Astrocyte (in vitro differentiated cells and primary cell): ENCODE data around the gene DLGAP1. TPM values are rescaled to one million over a fixed set of nuclear protein-coding genes. Genes with fewer than 3 reads are reported as not detected.
A peak's percentile ranks its signal among the peaks of the same experiment; 100 is the strongest.

Source experiments
- DNase-seq: peaks from one replicate; pipeline ENCODE4 v3.0.0-alpha.2; 2010; ENCODE audit warnings: low read depth
- FAIRE-seq: peaks from 2 replicates; lab custom pipeline; 2011; peaks lifted over from hg19 to GRCh38; lab: Jason Lieb, UNC
- H2AFZ ChIP-seq: 2 replicates; pipeline ENCODE4 v1.6.0; 2012; ENCODE audit warnings: low read depth, low read length, inconsistent platforms
- H3K27ac ChIP-seq: 2 replicates; pipeline ENCODE4 v1.5.1; 2011; ENCODE audit warnings: low read depth, low read length, inconsistent platforms
- H3K27me3 ChIP-seq: 2 replicates; pipeline ENCODE4 v1.6.0; 2011; ENCODE audit warnings: low read length, inconsistent platforms; ENCODE audit not compliant: insufficient read depth
- H3K36me3 ChIP-seq: 2 replicates; pipeline ENCODE4 v1.5.1; 2011; ENCODE audit warnings: low read length, inconsistent platforms; ENCODE audit not compliant: insufficient read depth
- H3K4me1 ChIP-seq: 2 replicates; pipeline ENCODE4 v1.5.1; 2011; ENCODE audit warnings: low read length, inconsistent platforms; ENCODE audit not compliant: insufficient read depth
- H3K4me2 ChIP-seq: 2 replicates; pipeline ENCODE4 v1.6.0; 2012; ENCODE audit warnings: low read length, inconsistent platforms
- H3K4me3 ChIP-seq: 2 replicates; pipeline ENCODE4 v1.5.1; 2011; ENCODE audit warnings: low read depth, mild to moderate bottlenecking, low read length, inconsistent platforms; ENCODE audit not compliant: insufficient read depth
- H3K79me2 ChIP-seq: 2 replicates; pipeline ENCODE4 v1.6.0; 2012; ENCODE audit warnings: mild to moderate bottlenecking, low read length, inconsistent platforms; ENCODE audit not compliant: insufficient read depth
- H3K9ac ChIP-seq: 2 replicates; pipeline ENCODE4 v1.6.0; 2012; ENCODE audit warnings: mild to moderate bottlenecking, low read length, inconsistent platforms
- H3K9me3 ChIP-seq: 2 replicates; pipeline ENCODE4 v1.5.1; 2012; ENCODE audit warnings: low read depth, mild to moderate bottlenecking, low read length, inconsistent platforms; ENCODE audit not compliant: insufficient read depth
- H4K20me1 ChIP-seq: 2 replicates; pipeline ENCODE4 v1.6.0; 2012; ENCODE audit warnings: low read length, inconsistent platforms; ENCODE audit not compliant: insufficient read depth
- H3K27ac Mint-ChIP-seq: one replicate; pipeline ENCODE4 v1.8.0; 2021; ENCODE audit warnings: mild to moderate bottlenecking, mixed read lengths; ENCODE audit not compliant: unreplicated experiment
- H3K27me3 Mint-ChIP-seq: one replicate; pipeline ENCODE4 v1.8.0; 2021; ENCODE audit warnings: low read depth, mixed read lengths; ENCODE audit not compliant: unreplicated experiment
- H3K36me3 Mint-ChIP-seq: one replicate; pipeline ENCODE4 v1.8.0; 2021; ENCODE audit warnings: low read depth, mixed read lengths; ENCODE audit not compliant: unreplicated experiment
- H3K4me1 Mint-ChIP-seq: one replicate; pipeline ENCODE4 v1.8.0; 2021; ENCODE audit warnings: low read depth, mixed read lengths; ENCODE audit not compliant: unreplicated experiment
- H3K4me3 Mint-ChIP-seq: one replicate; pipeline ENCODE4 v1.8.0; 2021; ENCODE audit warnings: mild to moderate bottlenecking, moderate library complexity, mixed read lengths; ENCODE audit not compliant: unreplicated experiment
- H3K9me3 Mint-ChIP-seq: one replicate; pipeline ENCODE4 v1.8.0; 2021; ENCODE audit warnings: mild to moderate bottlenecking, mixed read lengths; ENCODE audit not compliant: unreplicated experiment
- CTCF ChIP-seq: IDR thresholded peaks from 2 replicates; pipeline ENCODE4 v1.5.1; 2011; ENCODE audit warnings: low read depth, mild to moderate bottlenecking, inconsistent platforms, low read length, moderate library complexity; ENCODE audit not compliant: insufficient read depth
- EZH2 ChIP-seq: IDR thresholded peaks from 2 replicates; pipeline ENCODE4 v1.6.1; 2012; ENCODE audit warnings: mild to moderate bottlenecking, low read length, inconsistent platforms; ENCODE audit not compliant: insufficient read depth
- total RNA-seq: library from RNA; stranded (reverse); gene quantifications from 2 replicates; pipeline ENCODE4 v1.2.1, GENCODE V29; 2021

DLGAP1 gene
- total RNA-seq, 1 donor from 2014 or later = 2.3 TPM

- Mint-ChIP-seq H3K4me3 (no peak overlapping the region), H3K36me3 (no peaks in the 10 kb centered on the region), H3K9me3 (no peaks in the 10 kb centered on the region), H3K4me1 (peaks cover under 1% of the 10 kb centered on the region), H3K27ac (no peak overlapping the region), H3K27me3 (no peaks in the 10 kb centered on the region)
- H3K9ac ChIP-seq = no peak overlapping the region
- H3K4me3 ChIP-seq = no peak overlapping the region
- no peaks in the 10 kb centered on the region for H3K36me3 ChIP-seq
- H3K4me2 ChIP-seq = no peak overlapping the region
- H3K4me1 ChIP-seq = no peaks in the 10 kb centered on the region
- H2AFZ ChIP-seq = no peak overlapping the region
- TF ChIP-seq CTCF = no peak
- TF ChIP-seq EZH2 = no peak
- FAIRE-seq (no peak), DNase-seq (no peak)
- no peak overlapping the region for H3K27ac ChIP-seq
- H3K9me3 ChIP-seq = no peaks in the 10 kb centered on the region
- H3K79me2 ChIP-seq = no peaks in the 10 kb centered on the region
- no peaks in the 10 kb centered on the region for H4K20me1 ChIP-seq
- no peaks in the 10 kb centered on the region for H3K27me3 ChIP-seq
Observed at GRCh38 chr18:3777122-3777521, 678.0 kb downstream of the DLGAP1 start.

- Mint-ChIP-seq H3K4me3 (no peak overlapping the region), H3K27ac (no peak overlapping the region), H3K27me3 (no peaks in the 10 kb centered on the region), H3K9me3 (no peaks in the 10 kb centered on the region), H3K4me1 (no peaks in the 10 kb centered on the region), H3K36me3 (no peaks in the 10 kb centered on the region)
- TF ChIP-seq EZH2 = no peak
- DNase-seq (no peak), FAIRE-seq (no peak)
- no peaks in the 10 kb centered on the region for H4K20me1 ChIP-seq
- no peaks in the 10 kb centered on the region for H3K9me3 ChIP-seq
- H3K4me2 ChIP-seq = no peak overlapping the region
- H3K27me3 ChIP-seq = no peaks in the 10 kb centered on the region
- no peak overlapping the region for H2AFZ ChIP-seq
- peaks cover 5% of the 10 kb centered on the region for H3K4me1 ChIP-seq
- no peaks in the 10 kb centered on the region for H3K79me2 ChIP-seq
- H3K4me3 ChIP-seq = no peak overlapping the region
- H3K36me3 ChIP-seq = no peaks in the 10 kb centered on the region
- no peak overlapping the region for H3K27ac ChIP-seq
- no peak overlapping the region for H3K9ac ChIP-seq
Observed at GRCh38 chr18:3775996-3776395, 679.1 kb downstream of the DLGAP1 start.

- TF ChIP-seq EZH2 = no peak
- TF ChIP-seq CTCF = peak; percentile 4
- no peaks in the 10 kb centered on the region for H3K27me3 Mint-ChIP-seq
- Histone ChIP-seq H3K4me1 (peaks cover 5% of the 10 kb centered on the region), H3K27me3 (no peaks in the 10 kb centered on the region), H3K27ac (no peak overlapping the region), H4K20me1 (no peaks in the 10 kb centered on the region), H3K79me2 (no peaks in the 10 kb centered on the region), H3K36me3 (no peaks in the 10 kb centered on the region), H3K9me3 (no peaks in the 10 kb centered on the region), H3K9ac (no peak overlapping the region), H2AFZ (no peak overlapping the region), H3K4me3 (no peak overlapping the region), H3K4me2 (no peak overlapping the region)
- H3K4me1 Mint-ChIP-seq = no peaks in the 10 kb centered on the region
- H3K27ac Mint-ChIP-seq = no peak overlapping the region
- no peak overlapping the region for H3K4me3 Mint-ChIP-seq
- FAIRE-seq (no peak), DNase-seq (no peak)
- no peaks in the 10 kb centered on the region for H3K9me3 Mint-ChIP-seq
- no peaks in the 10 kb centered on the region for H3K36me3 Mint-ChIP-seq
Observed at GRCh38 chr18:3773303-3773702, 681.8 kb downstream of the DLGAP1 start.
